ENCODE data around the gene CXCR3. TPM values are rescaled to one million over a fixed set of nuclear protein-coding genes. Genes with fewer than 3 reads are reported as not detected.

The CXCR3 gene
- total and polyA plus RNA-seq, 2 of the 13 experiments (the other 11 are each of a cell fraction or from before 2014, with no cell fraction given), result 0.18 TPM; not detected in 1

DNA sequence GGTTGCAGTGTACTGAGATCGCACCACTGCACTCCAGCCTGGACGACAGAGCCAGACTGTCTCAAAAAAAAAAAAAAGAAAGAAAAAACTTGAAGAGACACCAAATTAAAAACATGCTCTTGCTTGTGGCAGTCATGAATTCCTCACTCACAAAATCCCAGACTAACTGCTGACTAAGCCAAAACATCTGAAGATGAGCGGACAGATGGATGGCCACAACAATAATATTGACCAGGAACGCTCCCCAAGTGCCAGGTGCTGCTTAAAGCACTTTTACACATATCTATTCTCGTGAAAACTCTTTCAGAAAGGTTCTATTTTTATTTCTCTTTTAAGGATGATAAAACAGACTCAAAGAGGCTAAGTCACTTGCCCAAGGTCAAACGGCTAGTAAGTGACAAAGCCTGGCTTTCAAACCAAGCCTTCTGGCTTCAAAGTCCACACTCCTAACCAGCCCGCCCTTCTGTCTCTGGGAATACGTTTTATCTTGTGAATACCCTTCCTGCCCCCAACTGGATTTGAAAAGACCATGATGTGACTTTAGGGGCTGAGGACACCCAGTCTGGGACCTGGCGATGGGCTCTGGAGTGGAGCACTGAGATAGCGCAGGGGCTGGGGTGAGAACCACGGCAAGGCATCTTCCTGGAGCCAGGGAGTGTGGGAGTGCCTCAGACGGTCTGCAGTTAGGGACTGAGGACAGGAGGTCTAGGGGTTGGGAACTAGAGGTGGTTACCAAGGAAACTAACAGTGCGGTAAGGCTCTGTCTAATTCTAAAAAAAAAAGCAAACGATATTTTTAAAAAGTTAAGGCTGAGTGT lies 9.5 kb upstream of the CXCR3 start:
- peak overlapping the region; percentile 32 for H3K4me2 ChIP-seq (ENCODE audit: low read depth, low read length)
- peaks cover 69% of the 10 kb centered on the region for H3K4me1 ChIP-seq (ENCODE audit: insufficient read depth, low read length)
- FAIRE-seq, result peak; percentile 44
- in situ Hi-C loops (cut with HindIII; ENCODE audit: extremely low pct_ligation_motif_present, low pct_unique_long_range_greater_than_20kb), result no loop called here
- H3K36me3 ChIP-seq (replicated peaks in 1 of 2; ENCODE audit: control insufficient read depth in 1 of 2, insufficient read depth in 2 of 2, low read length in 2 of 2), result no peaks in the 10 kb centered on the region
- WGBS (ENCODE audit: low lambda C conversion rate), result 35% methylated on average over 11 of the region's 14 CpGs
- H3K4me3 ChIP-seq (replicated peaks in 1 of 3; ENCODE audit: insufficient read depth in 1 of 3, low read depth in 2 of 3, low read length in 3 of 3), result no peak overlapping the region
- ChIA-PET CTCF (ENCODE audit: low intra/inter-chr PET ratio, low total read pairs) (no interaction called here), POLR2A (interaction anchor here (0.7 kb wide), 1 partner anchor 205 kb away, joined by 4 read pairs; no protein-coding TSS in a partner anchor)
- no peaks in the 10 kb centered on the region for H4K20me1 ChIP-seq (ENCODE audit: insufficient read depth, low read length)
- no peaks in the 10 kb centered on the region for H3K9me3 ChIP-seq (ENCODE audit: low read length)
- peak; percentile 49 for DNase-seq (ENCODE audit: low spot score)
- no peaks in the 10 kb centered on the region for H3K79me2 ChIP-seq (ENCODE audit: insufficient read depth, low read length)
- no peak overlapping the region for H2AFZ ChIP-seq (ENCODE audit: low read length)
- peak; percentile 54 for ATAC-seq
- H3K27me3 ChIP-seq (ENCODE audit: control insufficient read depth in 1 of 2, insufficient read depth in 2 of 2, low read length in 2 of 2), result no peaks in the 10 kb centered on the region
- intact Hi-C loops (cut with micrococcal nuclease; ENCODE audit: unreplicated experiment), result no loop called here
- H3K9ac ChIP-seq (ENCODE audit: insufficient read depth, low read depth, low read length), result no peak overlapping the region
- no TSS peak for BruUV-seq (replicated peaks)
- H3K27ac ChIP-seq (ENCODE audit: extremely low read length, insufficient read depth, low read length), result peak overlapping the region; percentile 22
- TF ChIP-seq THAP11 (CRISPR knock-in tag; IDR thresholded peaks at IDR 0.05) (no peak), TSC22D2 (CRISPR knock-in tag; IDR thresholded peaks at IDR 0.05; ENCODE audit: borderline replicate concordance) (no peak), HNF4G (IDR thresholded peaks at IDR 0.05; ENCODE audit: borderline replicate concordance, low read depth, low read length) (peak; percentile 46; the same call in 1 of the 2 replicates), HNF4G (CRISPR knock-in tag; IDR thresholded peaks at IDR 0.05; ENCODE audit: borderline replicate concordance, low read depth) (no peak), SALL1 (CRISPR knock-in tag; IDR thresholded peaks at IDR 0.05) (no peak), ZNF616 (CRISPR knock-in tag; IDR thresholded peaks at IDR 0.05; ENCODE audit: low read depth) (no peak), MBNL3 (CRISPR knock-in tag; conservative IDR thresholded peaks at IDR 0.05) (no peak), ZNF709 (CRISPR knock-in tag; IDR thresholded peaks at IDR 0.05) (no peak), BORCS8-MEF2B (CRISPR knock-in tag; IDR thresholded peaks at IDR 0.05) (no peak), HES4 (CRISPR knock-in tag; IDR thresholded peaks at IDR 0.05; ENCODE audit: borderline replicate concordance) (no peak), GATAD2A (CRISPR knock-in tag; IDR thresholded peaks at IDR 0.05) (0 out of 2 replicates have a peak, but pooled peaks have one; percentile 19), PPARG (CRISPR knock-in tag; conservative IDR thresholded peaks at IDR 0.05) (no peak), ZNF138 (CRISPR knock-in tag; IDR thresholded peaks at IDR 0.05; ENCODE audit: low read depth) (no peak), ZNF431 (CRISPR knock-in tag; IDR thresholded peaks at IDR 0.05; ENCODE audit: borderline replicate concordance, low read depth) (no peak), MIER2 (CRISPR knock-in tag; IDR thresholded peaks at IDR 0.05) (no peak), IKZF4 (CRISPR knock-in tag; IDR thresholded peaks at IDR 0.05; ENCODE audit: borderline replicate concordance, low read depth, not compliant biosample characterization) (no peak), MAFK (conservative IDR thresholded peaks at IDR 0.05 in 1 of 2, IDR thresholded peaks at IDR 0.05 in 1 of 2; ENCODE audit: low read length in 2 of 2) (peak; percentile 91 to 92), SIN3B (IDR thresholded peaks at IDR 0.05; ENCODE audit: low read length) (no peak), RXRB (CRISPR knock-in tag; IDR thresholded peaks at IDR 0.05; ENCODE audit: borderline replicate concordance) (no peak), SYNCRIP (IDR thresholded peaks at IDR 0.05; ENCODE audit: insufficient read depth, low read depth, low read length) (no peak), MAFF (IDR thresholded peaks at IDR 0.05; ENCODE audit: low read depth, low read length) (peak; percentile 91)
- TF ChIP-seq, protein P1, sequence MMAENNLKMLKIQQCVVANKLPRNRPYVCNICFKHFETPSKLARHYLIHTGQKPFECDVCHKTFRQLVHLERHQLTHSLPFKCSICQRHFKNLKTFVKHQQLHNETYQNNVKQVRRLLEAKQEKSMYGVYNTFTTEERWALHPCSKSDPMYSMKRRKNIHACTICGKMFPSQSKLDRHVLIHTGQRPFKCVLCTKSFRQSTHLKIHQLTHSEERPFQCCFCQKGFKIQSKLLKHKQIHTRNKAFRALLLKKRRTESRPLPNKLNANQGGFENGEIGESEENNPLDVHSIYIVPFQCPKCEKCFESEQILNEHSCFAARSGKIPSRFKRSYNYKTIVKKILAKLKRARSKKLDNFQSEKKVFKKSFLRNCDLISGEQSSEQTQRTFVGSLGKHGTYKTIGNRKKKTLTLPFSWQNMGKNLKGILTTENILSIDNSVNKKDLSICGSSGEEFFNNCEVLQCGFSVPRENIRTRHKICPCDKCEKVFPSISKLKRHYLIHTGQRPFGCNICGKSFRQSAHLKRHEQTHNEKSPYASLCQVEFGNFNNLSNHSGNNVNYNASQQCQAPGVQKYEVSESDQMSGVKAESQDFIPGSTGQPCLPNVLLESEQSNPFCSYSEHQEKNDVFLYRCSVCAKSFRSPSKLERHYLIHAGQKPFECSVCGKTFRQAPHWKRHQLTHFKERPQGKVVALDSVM (CRISPR knock-in tag; IDR thresholded peaks at IDR 0.05), result no peak

Measured in HepG2 (cell line).